Measurements from ENCODE around the gene RNF208. TPM values are rescaled to one million over a fixed set of nuclear protein-coding genes. Genes with fewer than 3 reads are reported as not detected.

RNF208 gene
- polyA plus RNA-seq, 1 of the 3 experiments (the other 2 are of a cell fraction), result 2.7 TPM

DNA sequence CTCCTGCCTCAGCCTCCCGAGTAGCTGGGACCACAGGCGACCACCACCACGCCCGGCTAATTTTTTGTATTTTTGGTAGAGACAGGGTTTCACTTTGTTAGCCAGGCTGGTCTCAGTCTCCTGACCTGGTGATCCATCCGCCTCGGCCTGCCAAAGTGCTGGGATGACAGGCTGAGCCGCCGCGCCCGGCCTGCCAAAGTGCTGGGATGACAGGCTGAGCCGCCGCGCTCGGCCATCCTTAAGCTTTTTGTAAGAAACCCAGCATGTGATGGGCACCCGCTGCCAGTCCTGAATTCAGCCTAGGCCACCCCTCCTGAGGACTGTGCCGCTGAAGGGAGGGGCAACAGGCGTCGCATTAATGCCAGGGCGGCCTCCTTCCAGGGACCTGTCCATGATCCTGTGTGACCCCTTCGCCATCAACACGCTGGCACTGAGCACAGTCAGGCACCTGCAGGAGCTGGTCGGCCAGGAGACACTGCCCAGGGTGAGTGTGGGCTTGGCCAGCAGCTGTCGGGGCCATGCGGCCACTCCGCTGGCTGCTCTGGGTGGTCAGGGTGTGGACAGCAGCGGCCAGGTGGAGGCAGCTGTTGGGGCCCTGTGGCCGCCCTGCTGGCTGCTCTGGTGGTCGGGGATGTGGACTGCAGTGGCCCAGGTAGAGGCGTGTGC is 43.6 kb upstream of the RNF208 start:
- H3K27me3 ChIP-seq (ENCODE audit: insufficient read depth), result no peaks in the 10 kb centered on the region
- no peak overlapping the region for H3K4me2 ChIP-seq
- H4K20me1 ChIP-seq (ENCODE audit: insufficient read depth), result no peaks in the 10 kb centered on the region
- H3K9me2 ChIP-seq, result no peaks in the 10 kb centered on the region
- H3K79me2 ChIP-seq (ENCODE audit: insufficient read depth), result 0 out of 2 replicates have a peak, but pooled peaks cover 3% of the 10 kb centered on the region
- ChIA-PET POLR2A (no interaction called here), CTCF (interaction anchor here (1.3 to 1.4 kb wide), 4 partner anchors 11 to 31 kb away, joined by 3 to 9 read pairs (median 4); no protein-coding TSS in a partner anchor)
- no peak overlapping the region for H3K27ac ChIP-seq (ENCODE audit: low read depth in 2 of 2, low read length in 1 of 2)
- H3K4me3 ChIP-seq (ENCODE audit: low read depth in 2 of 2, low read length in 1 of 2), result no peak overlapping the region
- no peak overlapping the region for H3K9ac ChIP-seq
- TF ChIP-seq, protein P1, sequence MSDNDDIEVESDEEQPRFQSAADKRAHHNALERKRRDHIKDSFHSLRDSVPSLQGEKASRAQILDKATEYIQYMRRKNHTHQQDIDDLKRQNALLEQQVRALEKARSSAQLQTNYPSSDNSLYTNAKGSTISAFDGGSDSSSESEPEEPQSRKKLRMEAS (IDR thresholded peaks at IDR 0.05; ENCODE audit: low read depth), result no peak
- WGBS (ENCODE audit: low lambda C conversion rate), result 90% methylated on average over 15 of the region's 29 CpGs
- H3K36me3 ChIP-seq (replicated peaks in 1 of 2; ENCODE audit: control insufficient read depth in 1 of 2, insufficient read depth in 2 of 2, low read length in 1 of 2), result peaks cover 19 to 43% of the 10 kb centered on the region in 2 experiments
- H3F3A ChIP-seq (replicated peaks; ENCODE audit: insufficient read depth), result peaks cover 3% of the 10 kb centered on the region
- no peaks in the 10 kb centered on the region for H3K9me3 ChIP-seq
- no peak for DNase-seq
- no peaks in the 10 kb centered on the region for H3K4me1 ChIP-seq (ENCODE audit: control insufficient read depth in 1 of 2, insufficient read depth in 2 of 2, low read depth in 1 of 2, low read length in 1 of 2)
- no peak overlapping the region for H2AFZ ChIP-seq (ENCODE audit: low read depth)

DNA sequence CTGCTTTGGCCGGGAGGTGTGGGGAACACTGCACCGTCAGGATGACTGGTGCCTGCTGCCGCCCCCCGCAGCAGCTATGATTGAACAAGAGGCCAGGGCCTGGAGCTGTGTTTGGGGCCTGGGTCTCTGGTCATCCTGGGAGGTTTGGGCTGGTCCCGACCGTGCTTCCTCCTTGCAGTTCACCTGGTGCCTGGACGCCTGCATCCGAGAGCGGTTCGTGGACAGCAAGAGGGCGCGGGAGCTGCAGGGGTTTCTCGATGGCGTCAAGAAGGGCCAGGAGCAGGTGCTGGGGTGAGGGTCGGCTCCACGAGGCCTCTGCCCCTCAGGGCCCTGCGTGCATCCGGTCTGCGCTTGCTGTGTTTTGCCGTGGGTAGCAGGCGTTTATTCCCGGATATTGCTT is 42.0 kb upstream of the RNF208 start:
- Histone ChIP-seq H3K4me2 (no peak overlapping the region), H3K27ac (ENCODE audit: low read depth in 2 of 2, low read length in 1 of 2) (no peak overlapping the region), H3F3A (replicated peaks; ENCODE audit: insufficient read depth) (peaks cover 3% of the 10 kb centered on the region), H3K36me3 (replicated peaks in 1 of 2; ENCODE audit: control insufficient read depth in 1 of 2, insufficient read depth in 2 of 2, low read length in 1 of 2) (peaks cover 16 to 36% of the 10 kb centered on the region in 2 experiments), H3K9ac (no peak overlapping the region), H4K20me1 (ENCODE audit: insufficient read depth) (no peaks in the 10 kb centered on the region), H2AFZ (ENCODE audit: low read depth) (no peak overlapping the region), H3K79me2 (ENCODE audit: insufficient read depth) (peaks cover 10% of the 10 kb centered on the region), H3K4me1 (ENCODE audit: control insufficient read depth in 1 of 2, insufficient read depth in 2 of 2, low read depth in 1 of 2, low read length in 1 of 2) (no peaks in the 10 kb centered on the region), H3K4me3 (ENCODE audit: low read depth in 2 of 2, low read length in 1 of 2) (no peak overlapping the region), H3K27me3 (ENCODE audit: insufficient read depth) (no peaks in the 10 kb centered on the region), H3K9me2 (no peaks in the 10 kb centered on the region), H3K9me3 (no peaks in the 10 kb centered on the region)
- WGBS (ENCODE audit: low lambda C conversion rate), result 97% methylated on average over 16 of the region's 22 CpGs
- no peak for DNase-seq
- CTCF ChIA-PET, result interaction anchor here (1.3 kb wide), 1 partner anchor 29 kb away, joined by 3 read pairs; no protein-coding TSS in a partner anchor
- TF ChIP-seq FOXJ3 (CRISPR knock-in tag; IDR thresholded peaks at IDR 0.05), result no peak
- no peak for TF ChIP-seq YY1 (IDR thresholded peaks at IDR 0.05; ENCODE audit: low read depth)
- TF ChIP-seq, protein P2, sequence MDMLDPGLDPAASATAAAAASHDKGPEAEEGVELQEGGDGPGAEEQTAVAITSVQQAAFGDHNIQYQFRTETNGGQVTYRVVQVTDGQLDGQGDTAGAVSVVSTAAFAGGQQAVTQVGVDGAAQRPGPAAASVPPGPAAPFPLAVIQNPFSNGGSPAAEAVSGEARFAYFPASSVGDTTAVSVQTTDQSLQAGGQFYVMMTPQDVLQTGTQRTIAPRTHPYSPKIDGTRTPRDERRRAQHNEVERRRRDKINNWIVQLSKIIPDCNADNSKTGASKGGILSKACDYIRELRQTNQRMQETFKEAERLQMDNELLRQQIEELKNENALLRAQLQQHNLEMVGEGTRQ (IDR thresholded peaks at IDR 0.05; ENCODE audit: borderline replicate concordance, low read depth, low read length), result no peak
- TF ChIP-seq, protein P3, sequence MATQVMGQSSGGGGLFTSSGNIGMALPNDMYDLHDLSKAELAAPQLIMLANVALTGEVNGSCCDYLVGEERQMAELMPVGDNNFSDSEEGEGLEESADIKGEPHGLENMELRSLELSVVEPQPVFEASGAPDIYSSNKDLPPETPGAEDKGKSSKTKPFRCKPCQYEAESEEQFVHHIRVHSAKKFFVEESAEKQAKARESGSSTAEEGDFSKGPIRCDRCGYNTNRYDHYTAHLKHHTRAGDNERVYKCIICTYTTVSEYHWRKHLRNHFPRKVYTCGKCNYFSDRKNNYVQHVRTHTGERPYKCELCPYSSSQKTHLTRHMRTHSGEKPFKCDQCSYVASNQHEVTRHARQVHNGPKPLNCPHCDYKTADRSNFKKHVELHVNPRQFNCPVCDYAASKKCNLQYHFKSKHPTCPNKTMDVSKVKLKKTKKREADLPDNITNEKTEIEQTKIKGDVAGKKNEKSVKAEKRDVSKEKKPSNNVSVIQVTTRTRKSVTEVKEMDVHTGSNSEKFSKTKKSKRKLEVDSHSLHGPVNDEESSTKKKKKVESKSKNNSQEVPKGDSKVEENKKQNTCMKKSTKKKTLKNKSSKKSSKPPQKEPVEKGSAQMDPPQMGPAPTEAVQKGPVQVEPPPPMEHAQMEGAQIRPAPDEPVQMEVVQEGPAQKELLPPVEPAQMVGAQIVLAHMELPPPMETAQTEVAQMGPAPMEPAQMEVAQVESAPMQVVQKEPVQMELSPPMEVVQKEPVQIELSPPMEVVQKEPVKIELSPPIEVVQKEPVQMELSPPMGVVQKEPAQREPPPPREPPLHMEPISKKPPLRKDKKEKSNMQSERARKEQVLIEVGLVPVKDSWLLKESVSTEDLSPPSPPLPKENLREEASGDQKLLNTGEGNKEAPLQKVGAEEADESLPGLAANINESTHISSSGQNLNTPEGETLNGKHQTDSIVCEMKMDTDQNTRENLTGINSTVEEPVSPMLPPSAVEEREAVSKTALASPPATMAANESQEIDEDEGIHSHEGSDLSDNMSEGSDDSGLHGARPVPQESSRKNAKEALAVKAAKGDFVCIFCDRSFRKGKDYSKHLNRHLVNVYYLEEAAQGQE (IDR thresholded peaks at IDR 0.05; ENCODE audit: low read depth, low read length), result no peak
- TF ChIP-seq, protein P4, sequence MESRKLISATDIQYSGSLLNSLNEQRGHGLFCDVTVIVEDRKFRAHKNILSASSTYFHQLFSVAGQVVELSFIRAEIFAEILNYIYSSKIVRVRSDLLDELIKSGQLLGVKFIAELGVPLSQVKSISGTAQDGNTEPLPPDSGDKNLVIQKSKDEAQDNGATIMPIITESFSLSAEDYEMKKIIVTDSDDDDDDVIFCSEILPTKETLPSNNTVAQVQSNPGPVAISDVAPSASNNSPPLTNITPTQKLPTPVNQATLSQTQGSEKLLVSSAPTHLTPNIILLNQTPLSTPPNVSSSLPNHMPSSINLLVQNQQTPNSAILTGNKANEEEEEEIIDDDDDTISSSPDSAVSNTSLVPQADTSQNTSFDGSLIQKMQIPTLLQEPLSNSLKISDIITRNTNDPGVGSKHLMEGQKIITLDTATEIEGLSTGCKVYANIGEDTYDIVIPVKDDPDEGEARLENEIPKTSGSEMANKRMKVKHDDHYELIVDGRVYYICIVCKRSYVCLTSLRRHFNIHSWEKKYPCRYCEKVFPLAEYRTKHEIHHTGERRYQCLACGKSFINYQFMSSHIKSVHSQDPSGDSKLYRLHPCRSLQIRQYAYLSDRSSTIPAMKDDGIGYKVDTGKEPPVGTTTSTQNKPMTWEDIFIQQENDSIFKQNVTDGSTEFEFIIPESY (IDR thresholded peaks at IDR 0.05; ENCODE audit: borderline replicate concordance, low read depth), result no peak
- POLR2A ChIA-PET, result no interaction called here

All from SK-N-SH (cell line).